Measurements from ENCODE around the gene OAS1.

The OAS1 gene

GRCh38 chr12:112906712-112907414 lies at the start of gene OAS1:
Gene OAS1 (plus strand): TSS chr12:112906962. CDS start chr12:112907040, 78 bp downstream.
- DNase-seq = peak in 9 of 42 donors; percentile 17 to 63 (median 28)
- intact Hi-C loops (cut with DNase I) = no loop called here

- DNase-seq = no peak
- intact Hi-C loops (cut with DNase I) = no loop called here
These were observed 47.5 kb upstream of the OAS1 start for GRCh38 chr12:112859291-112859690.

GRCh38 chr12:112860181-112860580 lies 46.6 kb upstream of the OAS1 start:
- intact Hi-C loops (cut with DNase I) = no loop called here
- DNase-seq = no peak

GRCh38 chr12:112861284-112861683 lies 45.5 kb upstream of the OAS1 start:
- intact Hi-C loops (cut with DNase I) = no loop called here
- DNase-seq = no peak

- DNase-seq = peak in 1 of 42 donors; percentile 13
- intact Hi-C loops (cut with DNase I) = no loop called here
These were observed 44.0 kb upstream of the OAS1 start for GRCh38 chr12:112862636-112863290.

- intact Hi-C loops (cut with DNase I) = no loop called here
These were observed 38.2 kb upstream of the OAS1 start for GRCh38 chr12:112868459-112869041.

GRCh38 chr12:112869091-112869490 lies 37.7 kb upstream of the OAS1 start:
- no peak for DNase-seq
- intact Hi-C loops (cut with DNase I) = no loop called here

More at GRCh38 chr12:112868459-112869041, 38.2 kb upstream of the OAS1 start:
- no peak for DNase-seq

- no peak for DNase-seq
- intact Hi-C loops (cut with DNase I) = no loop called here
These were observed 37.0 kb upstream of the OAS1 start for GRCh38 chr12:112869778-112870177.

GRCh38 chr12:112870267-112870980 lies 36.3 kb upstream of the OAS1 start:
- intact Hi-C loops (cut with DNase I) = no loop called here
- no peak for DNase-seq

- no peak for DNase-seq
- intact Hi-C loops (cut with DNase I) = no loop called here
These were observed 31.2 kb upstream of the OAS1 start for GRCh38 chr12:112875608-112876007.

- intact Hi-C loops (cut with DNase I) = no loop called here
- DNase-seq = peak in 5 of 42 donors; percentile 13 to 37 (median 26)
These were observed 30.3 kb upstream of the OAS1 start for GRCh38 chr12:112876506-112876905.

GRCh38 chr12:112877006-112877405 lies 29.8 kb upstream of the OAS1 start:
- intact Hi-C loops (cut with DNase I) = no loop called here
- no peak for DNase-seq

GRCh38 chr12:112878488-112878887 lies 28.3 kb upstream of the OAS1 start:
- DNase-seq = no peak
- intact Hi-C loops (cut with DNase I) = no loop called here

GRCh38 chr12:112879191-112879705 lies 27.5 kb upstream of the OAS1 start:
- intact Hi-C loops (cut with DNase I) = no loop called here
- no peak for DNase-seq

- DNase-seq = no peak
- intact Hi-C loops (cut with DNase I) = no loop called here
These were observed 25.2 kb upstream of the OAS1 start for GRCh38 chr12:112881602-112882001.

GRCh38 chr12:112885236-112885635 lies 21.5 kb upstream of the OAS1 start:
- no peak for DNase-seq
- intact Hi-C loops (cut with DNase I) = no loop called here

GRCh38 chr12:112887550-112887949 lies 19.2 kb upstream of the OAS1 start:
- no peak for DNase-seq
- intact Hi-C loops (cut with DNase I) = no loop called here

- DNase-seq = peak in 23 of 42 donors; percentile 11 to 75 (median 37)
- intact Hi-C loops (cut with DNase I) = no loop called here
These were observed 15.4 kb upstream of the OAS1 start for GRCh38 chr12:112891093-112892024.
